CD14-positive monocyte (primary cell): ENCODE data around the gene TAS2R50. TPM values are rescaled to one million over a fixed set of nuclear protein-coding genes. Genes with fewer than 3 reads are reported as not detected.

Experiments used
- DNase-seq, 3 donors: peaks; one replicate each; pipeline ENCODE4 v3.0.0-alpha.2; 2011 to 2022
- H2AFZ ChIP-seq: 2 replicates; pipeline ENCODE4 v1.6.0; 2012; ENCODE audit warnings: mild to moderate bottlenecking, low read depth, low read length, inconsistent platforms; ENCODE audit not compliant: insufficient read depth, poor library complexity, severe bottlenecking
- H3K27ac ChIP-seq, 2 donors: 1 replicate in 1 of 2; 2 replicates in 1 of 2; pipeline ENCODE4 v1.5.1; 2012 to 2013; ENCODE audit warnings: low read length in 2 of 2, control low read depth in 1 of 2, inconsistent platforms in 1 of 2, low read depth in 1 of 2, mild to moderate bottlenecking in 1 of 2
- H3K27me3 ChIP-seq, 2 donors: one replicate each; pipeline versions ENCODE4 v1.6.0 to v1.6.1; 2011 to 2013; ENCODE audit warnings: low read length in 2 of 2; ENCODE audit not compliant: control insufficient read depth in 2 of 2, insufficient read depth in 2 of 2
- H3K36me3 ChIP-seq, 2 donors: replicated peaks in 1 of 2; 1 replicate in 1 of 2; 2 replicates in 1 of 2; pipeline versions ENCODE4 v1.5.1 to v1.6.1; 2012 to 2013; ENCODE audit warnings: low read length in 2 of 2, control low read depth in 1 of 2, inconsistent platforms in 1 of 2, mild to moderate bottlenecking in 1 of 2; ENCODE audit not compliant: insufficient read depth in 2 of 2, control insufficient read depth in 1 of 2
- H3K4me1 ChIP-seq, 2 donors: 1 replicate in 1 of 2; 2 replicates in 1 of 2; pipeline versions ENCODE4 v1.5.1 to v1.6.1; 2012 to 2013; ENCODE audit warnings: low read length in 2 of 2, control low read depth in 1 of 2, inconsistent platforms in 1 of 2, mild to moderate bottlenecking in 1 of 2, moderate library complexity in 1 of 2; ENCODE audit not compliant: insufficient read depth in 2 of 2, control insufficient read depth in 1 of 2
- H3K4me2 ChIP-seq: replicated peaks from 2 replicates; pipeline ENCODE3; 2012; ENCODE audit warnings: low read length, moderate library complexity, mild to moderate bottlenecking; ENCODE audit not compliant: poor library complexity, severe bottlenecking; ENCODE audit errors: extremely low read depth
- H3K4me3 ChIP-seq, 3 experiments: fragments of 200-600 bp in 1 of 3; sonication (generic) in 1 of 3; replicated peaks in 1 of 3; 1 replicate in 2 of 3; 2 replicates in 1 of 3; pipeline ENCODE4 v1.5.1; 2011 to 2013; ENCODE audit warnings: low read length in 3 of 3, mild to moderate bottlenecking in 3 of 3, control low read depth in 2 of 3, low read depth in 2 of 3, inconsistent platforms in 1 of 3, moderate library complexity in 1 of 3
- H3K79me2 ChIP-seq: 2 replicates; pipeline ENCODE4 v1.6.0; 2012; ENCODE audit warnings: mild to moderate bottlenecking, control low read depth, inconsistent platforms, low read length, moderate library complexity; ENCODE audit not compliant: insufficient read depth
- H3K9ac ChIP-seq: 2 replicates; pipeline ENCODE4 v1.6.0; 2017; ENCODE audit warnings: low read length, mild to moderate bottlenecking; ENCODE audit not compliant: insufficient read depth, poor library complexity, severe bottlenecking
- H3K9me3 ChIP-seq, 2 donors: replicated peaks in 1 of 2; 1 replicate in 1 of 2; 2 replicates in 1 of 2; pipeline versions ENCODE4 v1.5.1 to v1.6.1; 2012 to 2013; ENCODE audit warnings: low read length in 2 of 2, control low read depth in 1 of 2; ENCODE audit not compliant: control insufficient read depth in 1 of 2, insufficient read depth in 1 of 2
- H4K20me1 ChIP-seq: 2 replicates; pipeline ENCODE4 v1.6.0; 2012; ENCODE audit warnings: mild to moderate bottlenecking, low read length, control low read depth, moderate library complexity; ENCODE audit not compliant: insufficient read depth
- H3K27ac Mint-ChIP-seq, 7 donors: one replicate each; pipeline ENCODE4 v1.8.0; 2020; ENCODE audit warnings: mild to moderate bottlenecking in 7 of 7, mixed read lengths in 7 of 7, moderate library complexity in 6 of 7, inconsistent platforms in 2 of 7
- H3K27me3 Mint-ChIP-seq, 3 donors: one replicate each; pipeline ENCODE4 v1.8.0; 2021 to 2022; ENCODE audit warnings: low read depth in 3 of 3, mild to moderate bottlenecking in 3 of 3, mixed read lengths in 3 of 3, moderate library complexity in 3 of 3, inconsistent platforms in 1 of 3
- H3K36me3 Mint-ChIP-seq, 2 donors: one replicate each; pipeline ENCODE4 v1.8.0; 2020; ENCODE audit warnings: mixed read lengths in 2 of 2, inconsistent platforms in 1 of 2, mild to moderate bottlenecking in 1 of 2
- H3K4me1 Mint-ChIP-seq: one replicate; pipeline ENCODE4 v1.8.0; 2020; ENCODE audit warnings: mild to moderate bottlenecking, mixed read lengths
- H3K4me3 Mint-ChIP-seq, 2 donors: one replicate each; pipeline ENCODE4 v1.8.0; 2020; ENCODE audit warnings: mild to moderate bottlenecking in 2 of 2, mixed read lengths in 2 of 2, moderate library complexity in 1 of 2
- H3K9me3 Mint-ChIP-seq, 7 donors: one replicate each; pipeline ENCODE4 v1.8.0; 2020 to 2022; ENCODE audit warnings: mixed read lengths in 7 of 7, mild to moderate bottlenecking in 6 of 7, moderate library complexity in 6 of 7, inconsistent platforms in 2 of 7
- WGBS: methylation state at CpG from one replicate; pipeline ENCODE4 v1.1.5; 2013; ENCODE audit warnings: missing lambda C conversion rate; ENCODE audit not compliant: insufficient coverage; 5-methylcytosine and 5-hydroxymethylcytosine counted together
- intact Hi-C, 2 donors: fragments of 100-400 bp; cut with micrococcal nuclease; formaldehyde crosslinking; loops; one replicate each; pipeline versions ENCODE4 v1.15.0 to v1.15.1; 2023
- polyA plus RNA-seq, 3 donors: library from polyadenylated mRNA; depleted of rRNA in 1 of 3; unstranded in 2 of 3; stranded (reverse) in 1 of 3; fragments of 300-500 nt in 2 of 3; fragments of >200 nt in 1 of 3; fragmentation: Illumina TruSeq in 2 of 3; gene quantifications; 1 replicate in 2 of 3; 2 replicates in 1 of 3; pipeline ENCODE4 v1.2.3, GENCODE V29; 2012 to 2021
- TF ChIP-seq, protein P1 (sequence below): fragments of 200-600 bp; IDR thresholded peaks from one replicate; pipeline ENCODE4 v1.8.0; 2022; ENCODE audit warnings: antibody characterized with exemption, mild to moderate bottlenecking

Gene TAS2R50
- polyA plus RNA-seq, 3 donors, result 0.27 TPM; not detected in 2

DNA sequence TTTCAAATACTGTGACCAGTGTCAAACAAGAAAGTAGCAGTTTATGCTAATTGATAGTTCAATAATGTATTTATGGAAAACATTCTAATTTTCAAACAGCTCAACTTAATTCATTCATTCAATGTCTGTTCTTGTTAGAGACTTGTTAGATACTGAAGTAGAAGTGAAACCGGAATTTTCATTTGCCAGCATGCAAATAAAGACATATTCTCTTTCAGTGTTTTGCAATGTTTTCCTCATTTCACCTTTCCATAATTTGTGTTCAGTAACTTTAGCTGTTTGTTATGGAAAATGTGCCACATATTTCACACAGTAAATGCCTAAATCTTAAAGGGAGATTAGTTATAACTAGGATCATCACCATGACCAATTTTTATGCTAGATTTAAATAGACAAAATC lies 21.2 kb downstream of the TAS2R50 start:
- Histone ChIP-seq H2AFZ (no peak overlapping the region), H3K9ac (no peak overlapping the region), H4K20me1 (no peaks in the 10 kb centered on the region), H3K27ac (no peak overlapping the region), H3K4me2 (no peak overlapping the region), H3K9me3 (no peaks in the 10 kb centered on the region), H3K4me3 (no peak overlapping the region), H3K27me3 (no peaks in the 10 kb centered on the region), H3K79me2 (no peaks in the 10 kb centered on the region), H3K4me1 (no peaks in the 10 kb centered on the region), H3K36me3 (no peaks in the 10 kb centered on the region)
- H3K36me3 Mint-ChIP-seq, result no peaks in the 10 kb centered on the region
- H3K27ac Mint-ChIP-seq, result no peak overlapping the region
- WGBS, result no CpG with 5 or more reads among the region's 1 CpG
- H3K4me1 Mint-ChIP-seq, result peaks cover 3% of the 10 kb centered on the region
- DNase-seq, result no peak
- H3K4me3 Mint-ChIP-seq, result no peak overlapping the region
- no peaks in the 10 kb centered on the region for H3K27me3 Mint-ChIP-seq
- peaks cover 0 to 7% (median 0%) of the 10 kb centered on the region in 7 donors for H3K9me3 Mint-ChIP-seq
- intact Hi-C loops, result no loop called here
- TF ChIP-seq, protein P1, sequence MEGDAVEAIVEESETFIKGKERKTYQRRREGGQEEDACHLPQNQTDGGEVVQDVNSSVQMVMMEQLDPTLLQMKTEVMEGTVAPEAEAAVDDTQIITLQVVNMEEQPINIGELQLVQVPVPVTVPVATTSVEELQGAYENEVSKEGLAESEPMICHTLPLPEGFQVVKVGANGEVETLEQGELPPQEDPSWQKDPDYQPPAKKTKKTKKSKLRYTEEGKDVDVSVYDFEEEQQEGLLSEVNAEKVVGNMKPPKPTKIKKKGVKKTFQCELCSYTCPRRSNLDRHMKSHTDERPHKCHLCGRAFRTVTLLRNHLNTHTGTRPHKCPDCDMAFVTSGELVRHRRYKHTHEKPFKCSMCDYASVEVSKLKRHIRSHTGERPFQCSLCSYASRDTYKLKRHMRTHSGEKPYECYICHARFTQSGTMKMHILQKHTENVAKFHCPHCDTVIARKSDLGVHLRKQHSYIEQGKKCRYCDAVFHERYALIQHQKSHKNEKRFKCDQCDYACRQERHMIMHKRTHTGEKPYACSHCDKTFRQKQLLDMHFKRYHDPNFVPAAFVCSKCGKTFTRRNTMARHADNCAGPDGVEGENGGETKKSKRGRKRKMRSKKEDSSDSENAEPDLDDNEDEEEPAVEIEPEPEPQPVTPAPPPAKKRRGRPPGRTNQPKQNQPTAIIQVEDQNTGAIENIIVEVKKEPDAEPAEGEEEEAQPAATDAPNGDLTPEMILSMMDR, result no peak

DNA sequence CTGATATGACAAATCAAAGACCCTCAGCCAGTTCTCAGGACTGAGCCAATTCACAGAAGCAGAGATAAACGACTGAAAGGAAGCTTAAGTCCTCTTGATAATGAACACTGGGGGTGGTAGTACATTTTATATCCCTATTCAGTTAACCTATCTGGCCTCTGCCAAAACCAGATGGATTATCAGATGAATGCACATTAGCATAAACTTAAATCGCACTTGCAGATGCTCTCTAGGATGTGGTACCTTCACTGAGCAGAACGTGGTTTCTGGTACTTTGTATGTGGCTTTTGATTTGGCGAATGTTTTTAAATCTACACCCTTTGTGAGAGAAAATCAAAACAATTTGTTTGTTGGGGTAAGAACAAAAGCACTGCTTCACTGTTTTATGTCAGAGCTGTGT lies 26.5 kb downstream of the TAS2R50 start:
- intact Hi-C loops, result no loop called here
- Mint-ChIP-seq H3K27me3 (no peaks in the 10 kb centered on the region), H3K4me1 (no peaks in the 10 kb centered on the region), H3K27ac (no peak overlapping the region), H3K36me3 (peaks cover 3 to 8% of the 10 kb centered on the region in 2 donors), H3K9me3 (peaks cover 0 to 13% (median 7%) of the 10 kb centered on the region in 7 donors), H3K4me3 (no peak overlapping the region)
- DNase-seq, result no peak
- Histone ChIP-seq H3K36me3 (no peaks in the 10 kb centered on the region), H3K27me3 (no peaks in the 10 kb centered on the region), H3K4me1 (no peaks in the 10 kb centered on the region), H3K9me3 (no peaks in the 10 kb centered on the region), H3K4me3 (no peak overlapping the region), H2AFZ (no peak overlapping the region), H3K79me2 (no peaks in the 10 kb centered on the region), H3K27ac (no peak overlapping the region), H4K20me1 (no peaks in the 10 kb centered on the region), H3K9ac (no peak overlapping the region), H3K4me2 (no peak overlapping the region)
- WGBS, result 40% methylated on average over 2 of the region's 4 CpGs
- TF ChIP-seq, protein P1, result no peak
